PC-3 (cell line): ENCODE results near the gene SYS1. TPM values are rescaled to one million over a fixed set of nuclear protein-coding genes. Genes with fewer than 3 reads are reported as not detected.

Source experiments
- ATAC-seq: fragments of 200-7000 bp; cut with Tn5 transposase; 2 replicates; pipeline ENCODE4 v1.9.1; 2020; ENCODE audit warnings: mild to moderate bottlenecking, moderate library complexity
- BruUV-seq: library from RNA; stranded (reverse); fragments of 400-500 nt; replicated peaks from 2 replicates; lab custom pipeline; 2021; lab: Mats Ljungman, UMichigan
- CTCF ChIA-PET: fragments of 300-600 bp; sonication (Branson Sonifier 250); formaldehyde crosslinking; loops from one replicate; lab custom pipeline; 2022; ENCODE audit warnings: antibody characterized with exemption; lab: Charles Lee
- POLR2A ChIA-PET: fragments of 300-600 bp; sonication (Branson Sonifier 250); formaldehyde crosslinking; loops from one replicate; lab custom pipeline; 2022; ENCODE audit warnings: antibody characterized with exemption; ENCODE audit not compliant: unreplicated experiment; lab: Charles Lee
- DNase-seq: peaks from one replicate; pipeline ENCODE4 v3.0.0-alpha.2; 2015
- H2AFZ ChIP-seq: fragments of 300-600 bp; sonication (generic); 2 replicates; pipeline ENCODE4 v1.6.0; 2016; ENCODE audit warnings: antibody characterized with exemption, low read length
- H3F3A ChIP-seq: fragments of 300-600 bp; sonication (generic); one replicate; pipeline ENCODE4 v1.6.0; 2017; ENCODE audit warnings: antibody characterized with exemption, low read length, control low read depth, mild to moderate bottlenecking; ENCODE audit not compliant: unreplicated experiment
- H3K27ac ChIP-seq: fragments of 300-600 bp; sonication (generic); 2 replicates; pipeline ENCODE4 v1.5.1; 2016; ENCODE audit warnings: mild to moderate bottlenecking, low read length
- H3K27me3 ChIP-seq: fragments of 300-600 bp; sonication (generic); 2 replicates; pipeline ENCODE4 v1.6.1; 2016; ENCODE audit warnings: low read length, mixed read lengths
- H3K36me3 ChIP-seq: fragments of 300-600 bp; sonication (generic); 2 replicates; pipeline ENCODE4 v1.6.1; 2016; ENCODE audit warnings: low read depth, mixed run types, low read length, mixed read lengths
- H3K4me1 ChIP-seq: fragments of 300-600 bp; sonication (generic); 2 replicates; pipeline ENCODE4 v1.5.1; 2016; ENCODE audit warnings: low read length; ENCODE audit not compliant: insufficient read depth
- H3K4me2 ChIP-seq: fragments of 300-600 bp; sonication (generic); 2 replicates; pipeline ENCODE4 v1.6.0; 2016; ENCODE audit warnings: low read length
- H3K4me3 ChIP-seq: fragments of 300-600 bp; sonication (generic); 2 replicates; pipeline ENCODE4 v1.5.1; 2016; ENCODE audit warnings: mild to moderate bottlenecking, low read length, mixed read lengths
- H3K79me2 ChIP-seq: fragments of 300-600 bp; sonication (generic); 2 replicates; pipeline ENCODE4 v1.6.1; 2017; ENCODE audit warnings: low read length, mixed read lengths
- H3K9ac ChIP-seq: fragments of 300-600 bp; sonication (generic); 2 replicates; pipeline ENCODE4 v1.6.0; 2016; ENCODE audit warnings: mild to moderate bottlenecking, low read length
- H3K9me2 ChIP-seq: fragments of 300-600 bp; sonication (generic); replicated peaks from 2 replicates; pipeline ENCODE4 v1.6.1; 2016; ENCODE audit warnings: mixed run types, low read length, mixed read lengths
- H3K9me3 ChIP-seq: fragments of 300-600 bp; sonication (generic); 2 replicates; pipeline ENCODE4 v1.6.1; 2016; ENCODE audit warnings: low read length, mixed read lengths
- H4K20me1 ChIP-seq: fragments of 300-600 bp; sonication (generic); 2 replicates; pipeline ENCODE4 v1.6.1; 2016; ENCODE audit warnings: low read length, mixed read lengths
- CTCF ChIP-seq: fragments of 300-600 bp; sonication (generic); conservative IDR thresholded peaks from 2 replicates; pipeline ENCODE4 v1.5.1; 2017; ENCODE audit warnings: antibody characterized with exemption, low read depth, mild to moderate bottlenecking, low read length
- EZH2 ChIP-seq: fragments of 300-600 bp; sonication (generic); IDR thresholded peaks from one replicate; pipeline ENCODE4 v1.6.1; 2017; ENCODE audit warnings: antibody characterized with exemption, mild to moderate bottlenecking, low read length; ENCODE audit not compliant: unreplicated experiment
- EZH2phosphoT487 ChIP-seq: fragments of 300-600 bp; sonication (generic); IDR thresholded peaks from 2 replicates; pipeline ENCODE4 v1.6.1; 2018; ENCODE audit warnings: mild to moderate bottlenecking, antibody characterized with exemption, low read length, borderline replicate concordance
- intact Hi-C: fragments of 100-400 bp; cut with micrococcal nuclease; formaldehyde crosslinking; loops from 2 replicates; pipeline ENCODE4 v1.9.0; 2023
- total RNA-seq: library from RNA; depleted of rRNA; stranded (reverse); fragments of >200 nt; gene quantifications from 2 replicates; pipeline ENCODE4 v1.2.3, GENCODE V29; 2014

The SYS1 gene
- total RNA-seq, 1 experiment from 2014 or later = 45.2 TPM

GRCh38 chr20:45346851-45347250, 16.1 kb upstream of the SYS1 start:
- intact Hi-C loops = loop anchor here (10.0 kb wide), 1 partner anchor 428 kb away; no protein-coding TSS in a partner anchor
- H3K79me2 ChIP-seq = peaks cover 61% of the 10 kb centered on the region
- peak overlapping the region; percentile 95 for H3K27ac ChIP-seq
- H3K4me3 ChIP-seq = peak overlapping the region; percentile 97
- ChIA-PET CTCF (interaction anchor here (1.4 kb wide), 2 partner anchors 16 to 27 kb away, joined by 4 to 5 read pairs; partner anchors contain the start of gene SYS1), POLR2A (interaction anchor here (1.0 kb wide), 1 partner anchor 16 kb away, joined by 5 read pairs; the partner anchor contains the start of gene SYS1)
- H3K9ac ChIP-seq = peak overlapping the region; percentile 91
- H3K9me3 ChIP-seq = no peaks in the 10 kb centered on the region
- H2AFZ ChIP-seq = no peak overlapping the region
- H3K36me3 ChIP-seq = no peaks in the 10 kb centered on the region
- no peaks in the 10 kb centered on the region for H3K27me3 ChIP-seq
- TF ChIP-seq EZH2 (no peak), EZH2phosphoT487 (no peak), CTCF (no peak)
- peaks cover 32% of the 10 kb centered on the region for H4K20me1 ChIP-seq
- H3K4me1 ChIP-seq = peaks cover 58% of the 10 kb centered on the region
- H3K4me2 ChIP-seq = peak overlapping the region; percentile 98
- H3F3A ChIP-seq = peaks cover 21% of the 10 kb centered on the region
- no TSS peak for BruUV-seq
- no peaks in the 10 kb centered on the region for H3K9me2 ChIP-seq
- peak; percentile 0; the same call in 1 of the 2 replicates for ATAC-seq
- peak; percentile 67 for DNase-seq

- TF ChIP-seq EZH2phosphoT487 (no peak), EZH2 (no peak), CTCF (no peak)
These were observed 15.5 kb upstream of the SYS1 start for GRCh38 chr20:45347297-45347935.

More at GRCh38 chr20:45347297-45347935, 15.5 kb upstream of the SYS1 start:
- Histone ChIP-seq H3K9ac (peak overlapping the region; percentile 91), H3K9me2 (no peaks in the 10 kb centered on the region), H3K36me3 (no peaks in the 10 kb centered on the region), H3K79me2 (peaks cover 55% of the 10 kb centered on the region), H4K20me1 (peaks cover 26% of the 10 kb centered on the region), H3F3A (peaks cover 21% of the 10 kb centered on the region), H3K27me3 (no peaks in the 10 kb centered on the region), H2AFZ (no peak overlapping the region), H3K27ac (peak overlapping the region; percentile 95), H3K9me3 (no peaks in the 10 kb centered on the region), H3K4me3 (peak overlapping the region; percentile 97), H3K4me2 (peak overlapping the region; percentile 98), H3K4me1 (peaks cover 52% of the 10 kb centered on the region)
- intact Hi-C loops = loop anchor here (10.0 kb wide), 1 partner anchor 427 kb away; no protein-coding TSS in a partner anchor
- POLR2A ChIA-PET = interaction anchor here (1.0 kb wide), 1 partner anchor 15 kb away, joined by 5 read pairs; the partner anchor contains the start of gene SYS1
- ATAC-seq (no peak), DNase-seq (no peak)
- CTCF ChIA-PET = interaction anchor here (0.6 to 1.4 kb wide), 3 partner anchors 13 to 27 kb away, joined by 4 to 5 read pairs (median 4); partner anchors contain the start of gene SYS1
- TSS peak; percentile 41 for BruUV-seq
